Activated CD8-positive, alpha-beta memory T cell treated with anti-CD3 and anti-CD28 coated beads for 36 hours (primary cell): ENCODE data around the gene CRISPLD2. TPM values are rescaled to one million over a fixed set of nuclear protein-coding genes. Genes with fewer than 3 reads are reported as not detected.

Source experiments
- CTCF ChIA-PET: fragments of 350-600 bp; sonication (Branson Sonifier 250); formaldehyde crosslinking; loops from one replicate; lab custom pipeline; 2021; ENCODE audit warnings: antibody characterized with exemption; lab: Charles Lee
- POLR2A ChIA-PET: fragments of 350-600 bp; sonication (Branson Sonifier 250); formaldehyde crosslinking; loops from one replicate; lab custom pipeline; 2021; ENCODE audit warnings: antibody characterized with exemption; lab: Charles Lee
- total RNA-seq, 2 experiments: library from RNA; stranded (reverse); gene quantifications; one replicate each; pipeline ENCODE4 v1.2.3, GENCODE V29; 2021

Gene CRISPLD2, protein sequence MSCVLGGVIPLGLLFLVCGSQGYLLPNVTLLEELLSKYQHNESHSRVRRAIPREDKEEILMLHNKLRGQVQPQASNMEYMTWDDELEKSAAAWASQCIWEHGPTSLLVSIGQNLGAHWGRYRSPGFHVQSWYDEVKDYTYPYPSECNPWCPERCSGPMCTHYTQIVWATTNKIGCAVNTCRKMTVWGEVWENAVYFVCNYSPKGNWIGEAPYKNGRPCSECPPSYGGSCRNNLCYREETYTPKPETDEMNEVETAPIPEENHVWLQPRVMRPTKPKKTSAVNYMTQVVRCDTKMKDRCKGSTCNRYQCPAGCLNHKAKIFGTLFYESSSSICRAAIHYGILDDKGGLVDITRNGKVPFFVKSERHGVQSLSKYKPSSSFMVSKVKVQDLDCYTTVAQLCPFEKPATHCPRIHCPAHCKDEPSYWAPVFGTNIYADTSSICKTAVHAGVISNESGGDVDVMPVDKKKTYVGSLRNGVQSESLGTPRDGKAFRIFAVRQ
- under 1 TPM in 1 of 2 experiments, not detected in 1; 0.04 TPM for total RNA-seq

DNA sequence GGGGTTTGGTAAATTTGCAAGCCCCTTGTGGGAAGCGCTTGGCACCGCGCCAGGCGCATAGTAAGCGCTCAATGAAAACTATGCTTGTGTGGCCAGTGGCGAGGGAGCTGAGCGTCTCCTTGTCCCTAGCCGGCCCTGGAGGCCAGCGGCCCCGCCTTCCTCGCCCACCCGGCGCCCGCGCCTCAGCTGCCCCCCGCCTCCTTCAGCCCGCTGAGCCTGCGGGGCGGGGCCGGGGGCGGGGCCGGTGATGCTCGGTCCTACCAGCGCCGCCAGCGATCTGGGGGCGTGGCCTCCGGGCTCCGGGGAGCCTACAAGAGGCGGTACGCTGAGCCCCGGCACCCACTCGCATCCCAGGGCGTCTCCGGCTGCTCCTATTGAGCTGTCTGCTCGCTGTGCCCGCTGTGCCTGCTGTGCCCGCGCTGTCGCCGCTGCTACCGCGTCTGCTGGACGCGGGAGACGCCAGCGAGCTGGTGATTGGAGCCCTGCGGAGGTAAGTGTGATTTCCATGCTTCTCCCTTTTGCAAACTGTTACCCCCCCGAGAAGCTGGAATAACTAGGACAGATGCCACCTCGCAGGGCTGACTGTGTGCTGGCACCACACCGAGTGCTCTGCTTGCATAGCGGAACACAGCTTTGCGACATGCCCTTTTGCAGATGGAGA lies at the start of gene CRISPLD2:
Gene CRISPLD2 (plus strand): TSS at position 342 of the 661 bp plus-strand sequence. CDS start 18,511 bp downstream, outside the sequence.
- CTCF ChIA-PET = no interaction called here

DNA sequence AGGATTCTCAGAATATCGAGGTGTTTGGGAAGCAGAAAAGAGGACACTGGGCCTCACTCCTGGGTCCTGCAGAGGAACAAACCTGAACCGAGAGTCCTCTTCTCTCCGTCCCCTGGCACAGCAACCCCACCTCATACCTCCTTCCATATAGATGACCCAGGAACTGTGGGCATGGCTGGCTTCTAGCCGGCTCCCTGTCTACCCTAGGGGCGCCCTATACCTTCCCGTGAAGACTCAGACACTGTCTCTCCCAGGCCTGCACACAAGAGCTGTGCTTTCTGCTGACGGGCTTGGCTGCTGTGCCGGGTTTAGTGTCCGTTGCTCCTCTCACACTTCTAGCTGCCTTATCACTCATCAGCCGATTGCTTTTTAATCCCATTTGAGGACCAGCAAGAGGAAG lies 46.5 kb upstream of the CRISPLD2 start:
- POLR2A ChIA-PET = no interaction called here

More for the DNA sequence above, at the start of gene CRISPLD2:
- POLR2A ChIA-PET = no interaction called here

DNA sequence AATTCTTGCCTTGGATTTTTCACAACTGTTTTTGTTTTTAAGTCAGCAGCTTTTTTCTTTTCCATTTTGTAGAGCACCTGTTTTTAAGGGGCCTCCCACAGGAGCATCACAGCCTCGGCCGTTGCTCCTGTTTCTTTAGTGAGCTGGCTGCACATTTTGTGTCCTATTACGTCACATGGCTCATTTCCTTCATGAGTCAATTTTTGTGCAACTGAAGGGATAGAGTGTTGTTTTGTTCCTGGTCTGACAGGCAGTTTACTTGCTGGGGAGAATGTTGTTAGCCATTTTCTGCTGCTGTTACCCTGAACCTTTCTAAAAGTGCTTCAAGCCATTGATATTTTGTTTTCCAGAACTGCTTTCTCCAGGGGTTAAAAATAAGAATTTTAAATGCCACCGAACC lies 45.0 kb upstream of the CRISPLD2 start:
- ChIA-PET POLR2A (no interaction called here), CTCF (no interaction called here)

More for the DNA sequence above, 46.5 kb upstream of the CRISPLD2 start:
- CTCF ChIA-PET = interaction anchor here (0.6 kb wide), 1 partner anchor 411 kb away, joined by 3 read pairs; no protein-coding TSS in a partner anchor

DNA sequence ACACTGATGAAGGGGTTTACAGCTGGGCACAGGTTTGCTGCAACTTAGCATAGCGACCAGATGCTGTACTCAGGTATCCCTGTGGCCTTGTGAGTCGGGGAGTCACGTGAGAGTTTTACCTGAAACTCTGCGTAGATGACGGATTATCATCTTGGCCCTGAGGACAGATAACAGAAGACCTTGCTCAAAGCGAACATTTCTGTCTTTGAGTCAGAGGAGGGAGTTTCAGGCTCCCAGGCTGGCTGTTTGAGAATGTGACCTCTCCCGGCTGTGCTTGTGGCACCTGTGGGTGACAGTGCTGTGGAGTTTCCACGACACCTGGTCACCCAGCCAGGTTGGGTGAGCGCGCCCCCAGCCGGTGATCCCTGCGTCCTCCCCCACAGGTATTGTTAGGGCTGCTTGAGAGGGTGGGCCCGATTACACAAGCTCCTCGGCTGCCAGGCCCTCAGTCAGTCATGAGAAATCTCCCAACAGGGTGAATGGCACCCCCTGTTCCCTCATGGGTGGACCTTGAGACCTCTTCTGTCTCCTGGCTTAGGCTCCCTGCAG lies 44.4 kb upstream of the CRISPLD2 start:
- ChIA-PET POLR2A (no interaction called here), CTCF (no interaction called here)

DNA sequence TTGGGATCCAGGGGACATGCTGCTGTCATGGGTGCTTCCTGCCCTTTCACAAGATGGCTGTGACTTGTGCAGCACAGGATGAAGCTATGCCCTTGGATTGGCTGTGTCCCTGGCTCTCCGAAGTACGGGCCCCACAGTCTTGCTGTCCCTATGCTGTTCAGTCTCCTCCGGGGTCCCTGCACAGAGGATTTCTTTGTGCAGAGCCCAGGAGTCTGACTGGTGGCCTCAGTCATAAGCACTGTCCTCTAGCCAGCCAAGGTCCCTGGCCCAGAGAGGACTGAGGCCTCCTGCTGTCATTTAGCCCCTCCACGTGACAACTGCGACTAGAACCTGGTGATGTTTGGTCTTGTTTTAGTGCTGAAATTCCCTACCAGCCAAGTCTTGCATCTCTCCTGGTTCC lies 42.4 kb upstream of the CRISPLD2 start:
- ChIA-PET CTCF (interaction anchor here (0.6 to 0.9 kb wide), 2 partner anchors 18 to 38 kb away, joined by 3 read pairs; no protein-coding TSS in a partner anchor), POLR2A (no interaction called here)

DNA sequence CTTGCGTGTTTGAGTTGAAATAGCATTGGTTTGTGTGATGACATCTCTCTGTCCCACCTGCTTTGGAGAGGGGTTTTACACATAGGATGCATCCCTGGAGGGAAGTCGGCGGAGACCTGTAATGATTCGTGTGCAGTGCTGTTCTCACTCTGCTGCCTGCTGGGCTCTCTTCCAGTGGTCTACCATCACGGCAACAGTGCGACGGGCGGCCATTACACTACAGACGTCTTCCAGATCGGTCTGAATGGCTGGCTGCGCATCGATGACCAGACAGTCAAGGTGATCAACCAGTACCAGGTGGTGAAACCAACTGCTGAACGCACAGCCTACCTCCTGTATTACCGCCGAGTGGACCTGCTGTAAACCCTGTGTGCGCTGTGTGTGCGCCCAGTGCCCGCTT lies 41.1 kb upstream of the CRISPLD2 start:
- POLR2A ChIA-PET = no interaction called here
- CTCF ChIA-PET = no interaction called here

DNA sequence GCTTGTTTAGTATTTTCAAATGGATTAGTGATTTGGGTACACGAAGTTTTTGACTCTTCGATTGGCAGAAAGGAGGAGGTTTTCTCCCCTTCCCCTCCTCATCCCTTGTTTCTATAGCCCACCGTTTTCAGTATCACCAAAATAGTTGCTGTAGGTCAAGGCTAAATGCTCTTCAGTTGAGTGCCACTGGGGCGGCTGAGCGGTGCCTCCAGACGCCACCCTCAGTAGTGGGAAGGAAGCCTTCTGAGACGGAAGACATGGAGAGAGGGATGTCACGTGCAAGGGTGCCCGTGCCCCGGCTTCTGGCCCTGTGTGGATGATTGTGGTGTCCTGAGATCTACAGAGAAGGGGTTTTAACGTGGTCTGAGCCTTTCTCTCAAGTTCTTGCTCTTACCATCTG lies 39.7 kb upstream of the CRISPLD2 start:
- ChIA-PET CTCF (no interaction called here), POLR2A (no interaction called here)

DNA sequence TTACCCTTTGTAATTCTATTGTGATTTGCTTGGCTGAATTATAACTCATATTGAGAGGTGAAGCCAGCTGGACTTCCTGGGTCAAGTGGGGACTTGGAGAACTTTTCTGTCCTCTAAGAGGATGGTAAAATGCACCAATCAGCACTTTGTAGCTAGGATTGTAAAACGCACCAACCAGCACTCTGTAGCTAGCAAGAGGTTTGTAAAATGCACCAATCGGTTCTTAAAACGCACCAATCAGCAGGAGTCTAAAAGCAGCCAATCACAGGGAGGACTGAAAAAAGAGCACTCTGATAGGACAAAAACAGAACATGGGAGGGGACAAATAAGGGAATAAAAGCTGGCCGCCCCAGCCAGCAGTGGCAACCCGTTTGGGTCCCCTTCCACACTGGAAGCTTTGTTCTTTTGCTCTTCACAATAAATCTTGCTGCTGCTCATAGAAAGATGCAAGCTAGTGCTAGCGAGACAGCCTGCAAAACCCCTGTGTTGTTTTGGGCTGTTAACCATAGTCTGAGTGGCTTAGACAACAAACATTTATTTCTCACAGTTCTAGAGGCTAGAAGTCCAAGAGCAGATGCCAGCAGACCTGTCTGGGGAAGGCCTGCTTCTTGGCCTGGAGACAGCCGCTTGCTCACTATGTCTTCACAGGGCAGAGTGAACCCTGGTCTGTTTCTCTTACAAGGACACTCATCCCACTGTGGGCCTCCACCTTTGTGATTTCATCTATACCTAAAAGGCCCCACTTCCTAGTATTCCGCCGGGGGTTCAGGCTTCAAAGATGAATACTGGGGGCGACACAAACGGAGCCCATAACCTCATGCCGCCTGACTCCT lies 39.0 kb upstream of the CRISPLD2 start:
- ChIA-PET POLR2A (no interaction called here), CTCF (interaction anchor here (0.5 kb wide), 1 partner anchor 27 kb away, joined by 3 read pairs; no protein-coding TSS in a partner anchor)

DNA sequence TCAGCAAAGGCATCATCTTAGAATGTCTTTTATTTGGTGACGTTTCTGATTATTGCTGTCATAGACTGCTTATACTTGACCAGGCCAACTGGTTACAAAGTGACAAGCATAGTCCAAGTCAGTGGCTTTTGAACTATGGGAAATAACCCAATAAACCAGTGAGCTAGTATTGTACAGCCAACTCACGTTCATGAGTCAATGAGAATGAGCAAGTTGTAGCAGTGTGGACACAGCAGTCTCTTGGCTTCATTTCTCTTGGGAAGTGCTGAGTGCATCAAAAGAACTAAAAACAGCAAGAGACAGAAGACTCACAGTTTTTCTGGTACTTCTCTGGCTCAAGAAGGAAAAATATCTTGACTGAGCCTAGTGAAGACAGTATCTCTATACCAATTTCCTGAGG lies 36.9 kb upstream of the CRISPLD2 start:
- ChIA-PET CTCF (no interaction called here), POLR2A (no interaction called here)

DNA sequence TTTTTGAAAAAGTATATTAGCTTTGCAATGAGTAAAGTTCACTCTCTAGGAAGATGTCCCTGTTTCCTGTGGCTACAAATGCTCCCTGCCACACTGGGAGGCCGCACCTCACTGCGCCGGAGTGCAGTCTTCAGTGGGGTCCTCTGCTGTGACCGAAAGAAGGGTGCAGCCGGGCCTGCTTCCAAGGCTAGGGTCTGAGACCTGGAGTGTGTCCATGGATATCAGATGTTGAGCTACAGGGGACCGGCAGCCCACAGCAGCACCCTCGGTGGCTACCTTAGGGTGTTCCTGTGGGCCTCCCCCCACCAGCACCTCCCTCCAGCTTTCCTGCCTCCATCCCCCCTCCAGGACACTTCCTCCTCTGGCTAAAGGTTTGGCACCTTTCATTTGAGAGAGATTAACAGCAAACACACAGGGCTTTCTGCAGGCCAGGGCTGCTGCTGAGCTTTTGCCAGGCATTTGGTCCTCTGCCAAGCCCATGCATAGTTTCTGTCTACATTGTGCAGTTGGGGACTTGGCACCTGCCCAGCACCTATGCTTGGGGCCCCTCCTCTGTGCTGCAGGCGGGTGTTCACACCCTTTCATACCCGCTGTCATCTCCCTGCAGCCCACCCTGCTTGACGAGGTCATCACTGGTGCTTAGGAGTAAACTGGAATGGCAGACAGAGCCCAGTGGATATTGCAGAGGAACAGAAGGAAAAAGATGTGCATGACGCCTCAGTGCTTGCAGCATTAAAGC lies 33.8 kb upstream of the CRISPLD2 start:
- CTCF ChIA-PET = interaction anchor here (1.2 kb wide), 1 partner anchor 32 kb away, joined by 3 read pairs; no protein-coding TSS in a partner anchor
- POLR2A ChIA-PET = no interaction called here

DNA sequence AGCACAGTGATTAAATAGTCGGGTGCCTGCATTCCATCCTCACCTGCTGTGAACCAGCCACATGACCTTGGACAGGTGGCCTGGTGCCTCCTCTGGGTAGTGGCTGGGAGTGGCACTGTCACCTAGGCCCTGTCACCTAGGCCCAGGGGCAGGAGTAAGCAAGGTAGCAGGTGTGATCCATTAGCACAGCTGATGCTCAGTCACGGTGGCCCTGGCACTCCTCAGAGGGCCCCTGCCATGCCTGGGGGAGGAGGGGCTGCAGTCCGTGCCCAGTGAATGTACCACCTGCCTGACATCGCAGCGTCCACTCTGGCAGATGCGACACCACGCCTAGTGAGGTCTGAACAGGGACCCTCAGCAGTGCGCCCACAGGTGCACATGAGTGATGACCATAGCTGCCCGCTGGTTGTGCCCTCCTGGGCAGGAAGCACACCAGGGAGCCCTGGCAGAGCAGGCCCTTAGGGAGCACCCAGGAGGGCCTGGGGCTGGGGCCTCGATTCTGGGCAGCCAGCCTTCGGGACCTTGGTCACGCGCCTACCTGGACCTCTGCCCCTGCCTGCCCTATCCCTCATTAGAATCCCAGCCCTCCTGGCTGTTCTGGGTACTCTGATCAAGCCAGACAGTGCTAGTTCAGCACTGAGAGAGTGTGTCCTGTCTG lies 33.1 kb upstream of the CRISPLD2 start:
- CTCF ChIA-PET = no interaction called here
- POLR2A ChIA-PET = no interaction called here

DNA sequence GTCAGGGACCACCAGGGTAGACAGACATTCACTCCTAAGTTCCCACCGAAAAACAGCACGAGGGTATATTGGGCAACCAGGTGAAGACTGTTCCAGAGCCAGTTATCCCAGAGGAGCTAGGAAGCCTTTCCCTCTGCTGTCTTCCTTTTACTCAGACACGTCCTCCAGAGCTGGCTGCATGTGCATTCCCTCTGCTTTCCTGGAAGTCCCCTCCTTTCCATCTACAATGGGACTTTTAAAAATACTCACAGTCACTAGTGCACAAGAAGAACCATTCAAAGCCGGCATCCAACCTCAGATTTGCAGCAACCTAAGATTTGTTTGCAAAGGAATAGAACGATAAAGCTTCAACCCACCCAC lies 32.5 kb upstream of the CRISPLD2 start:
- ChIA-PET POLR2A (no interaction called here), CTCF (interaction anchor here (0.7 kb wide), 1 partner anchor 139 kb away, joined by 3 read pairs; the partner anchor contains the start of gene KLHL36)

DNA sequence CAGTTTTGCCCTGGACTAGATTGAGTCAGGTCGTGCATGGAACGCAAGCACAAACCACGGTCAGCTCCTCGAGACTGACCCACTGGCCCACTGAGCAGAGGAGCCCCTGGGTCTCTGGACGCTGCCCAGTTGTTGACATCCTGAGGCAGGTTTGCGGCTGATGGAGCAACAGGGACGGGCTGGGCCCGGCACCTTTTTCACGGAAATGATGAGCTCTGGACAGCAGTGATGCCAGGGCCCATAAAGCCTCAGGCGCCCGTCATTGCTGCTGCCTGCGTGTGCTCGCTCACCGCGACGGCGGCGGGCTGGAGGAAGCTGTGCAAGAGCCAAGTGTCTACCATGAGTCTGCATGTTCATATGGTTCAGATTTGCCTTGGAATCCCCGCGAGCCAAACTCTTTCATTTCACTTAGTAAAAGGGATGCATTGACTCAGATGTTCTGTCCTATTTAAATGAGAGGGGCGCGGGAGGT lies 30.8 kb upstream of the CRISPLD2 start:
- ChIA-PET POLR2A (no interaction called here), CTCF (no interaction called here)

DNA sequence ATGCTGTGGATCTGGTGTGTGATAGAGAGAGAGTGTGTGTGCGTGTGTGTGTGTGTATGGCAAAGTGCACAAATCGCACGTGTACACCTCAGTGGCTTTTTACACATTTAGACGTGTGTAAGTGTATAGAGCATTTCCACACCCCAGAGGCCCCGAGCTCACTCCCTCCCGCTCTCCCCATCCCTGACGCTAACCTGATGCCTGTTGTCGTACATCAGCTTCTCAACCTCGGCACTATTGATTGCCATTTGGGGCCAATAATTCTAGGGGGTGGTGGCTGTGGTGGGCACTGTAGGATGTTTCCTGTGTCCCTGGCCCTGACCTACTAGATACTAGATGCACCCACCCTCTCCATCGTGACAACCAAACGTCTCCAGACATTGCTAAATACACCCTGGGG lies 30.4 kb upstream of the CRISPLD2 start:
- POLR2A ChIA-PET = no interaction called here
- CTCF ChIA-PET = no interaction called here

DNA sequence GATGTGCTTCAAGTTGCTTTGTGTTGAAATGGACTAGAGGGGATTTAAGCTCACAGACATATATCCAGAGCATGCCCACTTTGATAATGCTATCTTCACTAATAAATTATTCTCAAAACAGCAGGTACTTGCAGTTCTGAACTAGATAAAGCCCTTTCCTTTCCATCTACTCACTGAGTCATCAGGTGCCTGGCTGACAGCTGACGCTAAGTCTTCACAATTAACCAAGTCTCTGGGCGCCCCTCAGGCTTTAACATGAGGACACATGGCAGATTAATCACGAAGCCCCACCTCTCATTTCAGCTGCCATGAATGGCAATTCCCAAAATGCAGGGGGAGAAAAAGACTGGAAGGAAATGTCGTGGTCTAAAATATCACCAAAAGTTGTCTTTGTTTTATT lies 29.5 kb upstream of the CRISPLD2 start:
- CTCF ChIA-PET = no interaction called here
- POLR2A ChIA-PET = no interaction called here

DNA sequence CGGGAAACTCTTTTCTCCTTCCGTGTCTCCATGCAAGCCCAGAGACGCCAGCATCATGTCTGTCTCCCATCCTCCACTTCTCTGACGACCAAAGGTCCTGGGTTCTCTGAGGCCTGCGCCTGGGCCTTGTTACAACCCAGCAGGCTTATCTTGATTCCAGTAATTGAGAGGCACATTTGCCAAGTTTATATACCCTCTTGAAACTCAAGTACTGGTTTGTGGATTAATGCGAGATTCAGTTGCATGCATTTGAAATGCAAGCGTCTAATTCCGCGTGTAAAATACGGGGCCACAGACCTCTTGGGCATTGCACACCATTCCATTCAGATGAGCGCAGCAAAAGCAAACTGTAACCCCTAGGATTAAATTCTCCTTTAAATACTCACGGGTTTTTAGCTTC lies 28.7 kb upstream of the CRISPLD2 start:
- CTCF ChIA-PET = no interaction called here
- POLR2A ChIA-PET = no interaction called here

DNA sequence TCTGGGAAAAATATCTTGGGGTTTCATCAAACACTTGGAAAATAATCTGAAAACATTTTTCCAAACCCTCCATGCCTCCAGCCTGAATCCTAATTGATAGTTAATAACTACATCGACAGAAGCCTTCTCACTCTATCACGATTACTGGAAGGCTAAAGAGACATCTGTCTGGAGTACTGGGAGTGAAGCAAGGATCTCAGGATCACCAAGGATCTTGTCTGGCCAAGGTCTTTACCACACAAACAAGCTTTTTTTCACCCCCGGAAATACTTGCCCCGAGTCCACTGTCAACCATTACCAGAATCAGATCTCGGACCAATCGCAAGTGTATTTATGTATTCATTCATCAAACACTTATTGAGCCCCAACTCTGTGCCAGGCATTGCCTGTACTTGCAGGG lies 28.3 kb upstream of the CRISPLD2 start:
- POLR2A ChIA-PET = no interaction called here
- CTCF ChIA-PET = no interaction called here

DNA sequence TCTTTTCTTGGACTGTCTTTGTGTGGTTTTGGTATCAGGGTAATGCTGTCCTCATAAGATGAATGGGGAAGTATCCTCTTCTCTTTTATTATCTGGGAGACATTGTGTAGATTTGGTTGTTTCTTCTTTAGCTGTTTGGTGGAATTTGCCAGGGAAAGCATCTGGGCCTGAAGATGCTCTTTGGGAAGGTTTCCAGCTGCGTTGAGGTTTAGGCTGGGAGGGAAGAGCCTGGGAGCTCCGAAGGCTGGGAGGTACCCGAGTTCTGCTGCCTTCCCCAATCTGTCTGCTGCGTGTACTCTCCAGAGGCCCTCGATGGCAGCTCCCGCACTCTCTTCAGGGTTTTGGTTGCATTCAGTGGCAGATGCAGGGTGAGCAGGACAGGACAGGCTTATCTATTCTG lies 25.6 kb upstream of the CRISPLD2 start:
- ChIA-PET POLR2A (no interaction called here), CTCF (no interaction called here)
